D341Med (cell line): ENCODE data around the gene MAML3.

Experiments used
- DNase-seq: peaks from one replicate; pipeline ENCODE4 v3.0.0; 2012; ENCODE audit warnings: low spot score

Gene MAML3

DNA sequence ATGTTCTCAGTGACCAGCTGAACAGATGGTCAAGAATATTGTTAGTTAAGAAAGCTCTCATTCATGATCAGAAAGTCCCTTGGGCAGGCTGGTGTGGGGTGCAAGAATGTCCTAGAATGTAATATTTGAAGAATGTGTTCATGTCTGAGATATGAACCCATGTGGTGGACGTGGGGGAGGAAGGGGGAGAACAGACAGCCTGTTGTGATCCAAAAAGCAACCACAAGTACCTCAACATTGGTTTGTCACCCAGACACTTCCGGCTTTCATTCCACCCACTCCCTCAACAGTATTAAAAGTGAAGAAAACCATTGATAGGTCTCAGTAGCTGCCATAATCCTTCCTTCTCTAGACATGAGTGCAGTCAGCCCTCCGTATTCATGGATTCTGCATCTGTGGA, 82.2 kb downstream of the MAML3 start:
- DNase-seq = no peak

DNA sequence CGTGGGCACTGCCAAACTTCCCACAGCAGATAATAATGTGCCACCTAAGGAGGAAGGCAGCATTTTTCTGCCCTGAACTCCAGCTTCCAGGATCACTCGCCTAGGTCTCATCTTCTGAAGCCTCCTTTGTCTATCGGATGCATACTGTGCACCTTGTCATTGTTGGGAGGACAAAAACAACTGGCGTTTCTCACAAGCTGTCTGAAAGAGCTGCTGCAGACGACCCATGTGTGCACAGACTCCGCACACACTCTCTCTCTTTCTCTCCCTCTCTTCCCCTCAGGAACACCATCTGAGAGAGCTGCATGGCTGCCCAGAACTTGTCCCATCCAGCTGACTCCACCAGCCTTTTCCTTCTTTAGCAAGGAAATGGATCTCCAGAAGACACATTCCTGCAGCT, 83.0 kb downstream of the MAML3 start:
- DNase-seq = no peak

DNA sequence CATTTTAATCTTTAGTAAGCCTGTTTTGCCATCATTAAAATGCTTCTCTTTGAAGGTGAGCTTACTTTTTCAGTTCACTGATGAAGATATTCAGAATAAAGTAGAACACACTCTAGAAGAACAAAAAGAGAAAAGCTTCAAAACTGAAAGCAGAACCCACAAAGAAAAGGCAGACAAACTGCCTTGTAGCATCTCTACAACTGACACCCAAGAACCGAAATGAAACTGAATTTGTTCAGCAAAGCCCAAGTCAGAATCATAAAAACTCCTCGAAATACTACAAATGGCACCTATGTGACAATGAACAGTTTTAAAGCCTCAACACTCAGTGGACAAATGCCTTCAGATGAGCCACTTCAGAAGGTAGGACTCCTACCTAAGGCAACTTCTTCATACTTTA, 83.6 kb downstream of the MAML3 start:
- no peak for DNase-seq

DNA sequence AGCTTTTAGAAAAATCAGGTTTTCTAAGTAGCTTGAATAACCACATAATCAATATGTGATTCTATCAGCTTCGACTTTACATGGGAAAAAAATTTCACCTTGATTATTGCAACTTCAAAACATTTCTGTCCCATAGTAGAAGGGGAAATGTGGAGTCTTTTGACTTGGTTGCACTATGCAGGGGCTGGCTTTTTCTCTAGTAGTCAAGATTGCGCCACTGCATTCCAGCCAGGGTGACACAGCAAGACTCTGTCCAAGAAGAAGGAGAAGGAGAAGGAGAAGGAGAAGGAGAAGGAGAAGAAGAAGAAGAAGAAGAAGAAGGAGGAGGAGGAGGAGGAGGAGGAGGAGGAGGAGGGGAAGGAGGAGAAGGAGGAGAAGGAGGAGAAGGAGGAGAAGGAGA, 84.9 kb downstream of the MAML3 start:
- DNase-seq = no peak

DNA sequence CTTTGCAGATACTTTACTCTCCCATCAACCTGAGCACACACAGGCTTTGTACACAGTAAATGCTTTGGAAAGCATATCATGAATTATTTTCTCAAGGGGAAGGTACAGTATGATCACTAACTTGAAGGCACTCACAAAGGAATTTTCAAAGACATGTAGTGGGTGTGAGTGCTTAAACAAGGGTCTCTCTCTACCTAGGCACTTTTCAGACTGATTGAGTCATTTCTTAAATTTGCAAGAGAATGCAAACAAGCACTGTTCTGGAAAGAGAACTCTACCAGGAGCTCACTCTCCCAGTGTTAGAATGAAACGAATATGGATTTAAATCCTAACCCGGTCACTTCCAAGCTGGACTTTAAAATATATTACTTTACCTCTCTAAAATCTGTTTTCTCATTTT, 85.7 kb downstream of the MAML3 start:
- DNase-seq = no peak

DNA sequence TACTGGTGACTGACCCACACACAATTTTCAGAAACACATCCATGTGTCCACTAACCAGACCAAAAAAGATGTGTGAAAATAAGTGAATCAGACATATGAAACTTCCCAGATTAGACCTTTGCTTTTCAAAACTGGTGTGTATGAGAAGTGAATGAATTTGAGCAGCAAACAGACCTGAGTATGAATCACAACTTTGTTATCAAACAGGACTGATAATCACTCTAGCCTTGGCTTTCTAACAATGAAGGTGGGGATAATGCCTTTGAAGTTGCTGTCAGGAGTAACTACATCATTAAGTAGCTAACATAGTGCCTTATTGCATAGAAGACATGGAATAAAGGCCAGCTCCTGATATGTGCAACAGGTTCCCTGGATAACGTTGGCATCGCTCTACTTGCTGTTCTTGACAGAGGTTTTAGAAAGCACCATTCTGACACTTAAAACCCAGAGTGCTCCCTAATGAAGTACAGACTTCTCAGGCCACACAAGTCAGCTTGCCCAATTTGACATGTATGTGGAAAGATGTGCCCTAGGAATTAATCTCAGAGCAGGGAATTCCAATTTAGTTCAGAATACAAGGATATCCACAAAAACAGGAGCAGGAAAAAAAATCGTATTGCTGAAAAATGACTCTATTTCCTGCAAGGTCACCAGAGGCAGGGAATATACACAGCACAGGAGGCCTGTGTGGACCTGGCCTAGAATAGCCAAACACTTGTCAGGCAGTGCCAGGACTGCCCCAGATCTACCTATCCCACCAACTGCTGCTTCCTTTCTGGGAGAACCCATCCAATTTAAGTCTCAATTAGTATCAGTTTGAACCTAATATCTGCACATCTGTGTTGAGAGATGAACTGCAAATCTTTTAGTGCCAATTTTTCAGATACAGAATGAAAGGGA, 87.7 kb downstream of the MAML3 start:
- no peak for DNase-seq

DNA sequence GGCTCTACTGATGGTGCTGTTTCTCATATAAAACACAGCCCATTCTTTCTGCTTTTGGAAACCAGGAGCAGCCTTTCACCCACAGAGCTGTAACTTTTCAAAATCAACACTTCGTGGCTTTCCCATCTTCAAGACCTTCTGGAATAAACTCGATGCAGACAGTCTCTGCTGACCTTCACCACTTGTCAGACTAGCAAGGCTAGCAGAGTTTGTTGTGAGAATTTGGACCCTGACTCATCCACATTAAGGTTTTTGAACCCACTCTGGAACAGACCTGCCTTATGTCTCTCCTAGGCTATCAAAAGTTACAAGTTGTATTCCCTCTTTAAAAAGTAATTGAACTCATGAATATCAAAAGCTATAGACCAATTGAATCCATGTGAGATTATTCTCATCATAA, 88.6 kb downstream of the MAML3 start:
- no peak for DNase-seq

DNA sequence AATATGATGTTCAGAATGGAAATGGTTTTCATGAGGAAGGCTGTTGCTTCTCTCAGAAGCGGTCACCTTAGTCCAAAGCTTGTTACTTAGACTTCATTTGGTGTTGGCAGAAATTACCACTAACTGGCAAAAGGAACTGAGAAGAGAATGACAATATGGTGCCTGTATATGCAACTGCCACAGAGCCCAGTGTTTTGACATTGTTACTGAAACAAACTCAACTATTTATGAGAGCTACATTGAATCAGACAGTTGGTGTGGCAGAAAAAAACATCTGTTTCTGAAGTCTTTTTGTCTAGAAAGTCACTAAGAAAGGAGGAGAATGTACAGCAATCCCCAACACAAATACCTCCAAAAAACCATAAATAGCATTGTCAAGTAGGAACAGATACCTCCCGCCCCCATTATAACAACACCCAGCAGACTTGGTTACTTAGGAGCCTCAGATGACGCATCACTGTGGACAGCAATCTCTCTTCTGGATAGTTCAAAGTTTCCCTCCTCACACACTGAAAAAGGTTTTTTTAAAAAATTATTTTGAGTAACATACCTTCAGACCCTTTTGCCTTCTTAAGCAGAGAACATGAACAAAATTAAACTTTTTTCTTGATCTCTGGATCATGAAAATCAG, 92.2 kb downstream of the MAML3 start:
- no peak for DNase-seq

DNA sequence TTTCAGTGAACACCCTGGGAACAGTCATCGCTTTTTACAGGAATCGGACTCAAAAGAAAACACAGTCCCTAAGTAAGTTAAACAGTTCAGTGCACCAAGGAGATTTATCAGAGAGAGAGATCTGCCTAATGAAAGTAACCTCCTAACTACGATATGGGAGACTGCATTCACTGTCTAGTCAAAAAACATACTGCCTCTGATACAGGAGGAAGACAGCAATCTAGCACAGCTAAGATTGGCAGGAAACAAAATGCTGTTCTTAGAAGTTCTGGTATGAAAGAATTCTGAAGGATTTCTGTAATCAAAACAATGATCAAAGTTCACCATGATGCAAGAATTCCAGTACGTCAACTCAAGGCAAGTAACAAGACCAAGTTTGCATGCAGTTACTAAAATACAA, 92.8 kb downstream of the MAML3 start:
- no peak for DNase-seq

DNA sequence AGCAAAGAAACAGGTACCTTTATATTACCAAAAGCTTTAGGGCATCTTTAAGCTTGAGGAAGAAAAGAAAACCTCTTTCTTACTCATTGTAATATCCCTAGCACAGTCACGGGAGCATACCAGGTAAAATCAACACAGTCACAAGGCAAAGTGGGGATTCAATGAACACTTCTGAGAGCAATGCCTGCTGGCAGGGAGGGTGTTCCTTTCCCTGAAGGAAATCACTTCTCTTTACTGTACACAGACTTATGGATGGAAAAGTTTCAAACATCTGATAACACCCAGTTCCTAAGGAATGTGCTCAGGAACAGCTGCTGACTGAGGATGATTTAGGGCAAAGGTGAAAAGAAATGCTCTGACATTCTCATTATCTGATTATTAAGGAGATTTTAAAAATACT, 94.8 kb downstream of the MAML3 start:
- no peak for DNase-seq

DNA sequence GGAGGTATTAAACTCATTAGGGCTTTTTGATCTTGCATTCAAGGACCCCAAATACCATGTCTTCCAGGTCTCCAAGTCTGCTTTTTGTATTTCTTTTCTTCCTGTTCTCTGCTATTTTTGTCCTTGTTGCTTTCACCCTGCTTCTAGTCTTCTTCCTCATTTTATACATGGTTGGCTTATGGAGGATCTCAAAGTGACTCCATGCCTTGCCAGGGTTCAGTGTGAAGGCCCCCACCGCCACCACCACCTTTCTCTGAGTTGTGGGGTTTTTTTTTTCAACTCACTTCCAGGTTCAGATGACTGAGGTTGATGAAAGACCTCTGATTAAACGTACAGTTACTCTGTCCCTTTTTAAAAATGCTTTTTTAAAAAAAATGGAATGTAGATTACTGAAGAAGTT, 96.3 kb downstream of the MAML3 start:
- DNase-seq = no peak

DNA sequence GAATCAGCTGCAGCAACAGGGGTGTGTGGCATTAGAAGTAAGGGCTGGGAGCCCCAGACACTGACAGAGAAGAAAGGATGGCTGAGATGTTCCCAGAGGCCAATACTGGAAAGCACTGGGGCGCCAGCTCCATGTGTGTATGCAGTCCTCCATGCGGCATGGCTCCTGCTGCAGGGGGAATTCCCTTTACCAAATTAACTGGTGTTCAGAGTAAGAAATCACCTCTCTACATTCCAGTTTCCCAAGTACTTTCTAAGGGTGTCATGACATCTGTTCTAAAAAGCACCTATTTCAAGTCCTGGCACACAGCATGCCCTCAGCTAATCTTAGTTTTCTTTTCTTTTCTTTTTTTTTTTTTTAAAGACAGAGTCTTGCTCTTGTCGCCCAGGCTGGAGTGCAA, 98.0 kb downstream of the MAML3 start:
- DNase-seq = no peak

DNA sequence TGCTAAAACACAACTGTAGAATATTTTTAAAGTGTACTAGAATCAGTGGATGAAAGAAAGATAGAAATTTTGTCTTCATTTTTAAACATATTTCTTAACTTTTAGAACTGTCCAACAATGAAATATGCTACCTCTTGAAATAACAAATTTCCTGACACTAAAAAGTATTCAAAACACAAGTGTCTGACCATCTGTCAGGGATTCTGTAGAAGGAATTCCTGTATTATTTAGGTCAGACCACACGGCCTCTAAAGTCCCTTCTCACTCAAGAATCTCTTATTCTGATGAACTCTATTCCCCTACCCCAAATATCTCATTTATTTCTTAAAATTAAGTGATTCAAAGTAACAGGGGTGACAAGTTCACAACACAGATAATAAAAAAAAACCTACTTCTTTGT, 99.1 kb downstream of the MAML3 start:
- DNase-seq = no peak

DNA sequence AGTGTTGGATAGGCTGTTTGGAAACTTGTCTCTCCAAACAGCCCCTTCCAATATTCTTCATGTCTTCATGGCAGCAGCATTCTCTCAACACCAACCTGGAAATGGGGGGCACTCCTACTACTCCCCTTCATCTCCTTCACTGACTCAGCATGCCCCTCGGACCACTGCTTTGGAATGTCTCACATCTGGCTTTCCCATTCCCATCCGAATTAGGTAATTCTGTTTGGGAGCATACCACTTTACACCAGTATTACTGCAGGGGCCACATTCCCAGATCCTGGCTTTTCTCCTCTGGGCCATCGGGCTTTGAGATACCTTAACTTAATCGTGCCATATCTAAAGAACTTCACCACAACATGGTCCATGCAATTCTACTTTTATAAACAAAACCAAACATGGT, 100.8 kb downstream of the MAML3 start:
- DNase-seq = no peak

DNA sequence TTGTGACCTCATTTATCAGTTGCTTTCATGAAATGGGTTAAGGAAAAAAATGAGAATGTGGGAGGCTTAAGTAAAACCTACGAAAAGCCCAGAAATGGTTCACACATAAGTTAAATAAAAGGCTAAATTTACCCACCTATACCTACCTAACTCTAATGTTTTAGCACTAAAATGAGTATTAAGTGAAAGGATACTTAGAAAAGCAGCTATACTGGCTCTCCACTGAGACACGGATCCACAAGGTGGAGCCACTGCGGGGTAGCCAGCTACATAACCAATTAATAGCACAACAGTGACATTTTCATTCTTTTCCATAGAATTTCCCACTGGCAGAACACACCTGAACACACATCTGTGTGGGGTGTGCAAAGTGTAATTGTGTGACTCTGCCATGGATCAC, 101.9 kb downstream of the MAML3 start:
- DNase-seq = peak; percentile 57

DNA sequence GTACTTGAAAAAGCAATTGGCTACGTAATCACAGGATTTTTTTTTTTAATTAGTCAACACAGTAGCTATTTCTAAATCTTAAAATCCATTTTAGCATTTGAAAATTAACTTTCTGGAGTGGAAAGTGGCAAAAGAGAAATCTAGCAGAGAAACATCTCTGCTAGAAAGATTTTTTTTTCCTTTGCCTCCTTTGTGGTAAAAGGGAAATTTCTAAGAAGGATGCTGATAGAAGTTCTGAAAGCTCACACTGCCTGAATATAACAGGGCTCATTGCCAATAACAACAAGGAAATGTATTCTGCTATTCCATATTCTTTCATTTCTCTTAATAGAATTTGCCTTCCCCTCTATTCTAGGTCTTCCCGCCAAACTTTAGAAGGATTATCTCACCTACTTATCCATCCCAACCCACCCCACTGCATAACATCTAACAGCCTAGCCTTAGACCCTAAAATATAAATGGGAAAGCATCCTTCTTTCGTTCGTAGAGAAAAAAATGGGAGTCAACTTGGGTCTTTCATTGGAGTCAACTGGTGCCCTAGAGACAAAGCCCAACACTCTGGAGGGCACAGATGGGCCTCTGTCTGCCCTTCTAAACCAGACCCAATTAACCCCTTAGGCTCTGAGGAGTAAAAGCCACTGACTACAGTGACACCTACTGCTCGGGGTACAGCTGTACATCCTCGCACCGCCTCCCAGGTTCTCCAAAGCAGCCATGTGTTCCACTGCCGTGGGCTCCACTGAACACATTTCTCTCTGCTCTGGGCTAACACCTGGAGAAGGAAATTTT, 103.9 kb downstream of the MAML3 start:
- peak; percentile 83 for DNase-seq

DNA sequence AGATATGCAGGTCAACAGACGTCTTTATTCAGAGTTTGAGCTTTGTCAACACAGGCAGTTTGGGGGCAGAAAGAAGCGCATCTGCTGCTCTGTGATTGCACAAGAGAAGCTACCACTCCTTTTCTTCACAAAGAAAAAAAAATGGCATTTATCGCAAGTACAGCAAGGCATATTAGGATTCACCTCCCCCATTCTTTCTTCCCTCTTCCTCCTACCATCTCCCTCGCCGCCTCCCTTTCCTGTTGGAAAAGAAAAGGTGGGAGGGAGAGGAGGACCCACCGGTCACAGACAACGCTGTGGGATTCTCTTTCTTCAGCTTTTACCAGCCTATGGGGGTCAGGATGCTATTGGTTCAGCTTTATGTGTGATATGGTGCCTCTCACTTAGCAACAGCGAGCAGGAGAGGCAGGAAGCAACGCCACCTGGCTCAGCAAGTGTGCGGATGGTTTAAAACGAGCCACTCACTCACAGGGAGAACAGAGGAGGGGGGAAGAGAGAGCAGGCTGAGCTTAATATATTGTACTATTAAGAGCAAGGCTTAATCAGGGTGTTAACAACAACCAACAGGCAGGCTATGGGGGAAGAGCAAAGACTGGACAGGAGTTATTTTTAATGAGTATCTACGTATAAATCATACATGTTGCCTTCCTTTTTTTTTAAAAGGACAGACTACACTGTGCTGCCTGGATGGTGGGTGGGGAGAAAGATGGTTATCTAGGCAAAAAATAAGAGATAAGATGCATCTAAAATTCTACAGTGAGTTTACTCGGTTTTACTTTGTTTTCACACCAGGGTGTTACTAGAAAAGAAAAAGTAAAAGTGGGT, 104.7 kb downstream of the MAML3 start:
- DNase-seq = peak; percentile 80

DNA sequence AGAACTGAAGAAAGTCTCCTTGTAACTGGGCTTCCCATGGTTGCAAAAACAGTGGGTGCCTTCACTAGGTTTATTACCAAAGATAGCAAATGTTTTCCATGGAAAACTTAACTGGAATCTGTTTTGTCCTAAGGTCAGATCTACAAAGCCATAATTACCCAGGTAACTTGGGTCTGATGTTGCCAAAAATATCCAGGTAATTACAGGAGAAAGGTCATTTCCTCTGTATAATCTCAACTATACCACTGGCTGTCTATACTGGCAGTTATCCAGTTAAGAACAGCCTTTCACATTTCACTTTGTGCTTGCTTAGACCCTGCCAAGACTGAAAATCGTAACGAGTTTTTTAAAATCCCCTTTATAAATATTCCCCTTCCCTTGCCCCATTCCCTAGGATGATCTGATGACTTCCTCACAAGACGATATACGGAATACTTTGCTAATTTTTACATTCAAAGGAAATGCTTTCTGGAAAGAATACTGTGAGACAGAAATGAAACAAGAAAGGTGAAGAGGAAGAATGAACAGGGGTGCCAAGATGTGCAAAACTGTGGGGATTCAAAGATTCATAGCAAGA, 105.5 kb downstream of the MAML3 start:
- DNase-seq = no peak

DNA sequence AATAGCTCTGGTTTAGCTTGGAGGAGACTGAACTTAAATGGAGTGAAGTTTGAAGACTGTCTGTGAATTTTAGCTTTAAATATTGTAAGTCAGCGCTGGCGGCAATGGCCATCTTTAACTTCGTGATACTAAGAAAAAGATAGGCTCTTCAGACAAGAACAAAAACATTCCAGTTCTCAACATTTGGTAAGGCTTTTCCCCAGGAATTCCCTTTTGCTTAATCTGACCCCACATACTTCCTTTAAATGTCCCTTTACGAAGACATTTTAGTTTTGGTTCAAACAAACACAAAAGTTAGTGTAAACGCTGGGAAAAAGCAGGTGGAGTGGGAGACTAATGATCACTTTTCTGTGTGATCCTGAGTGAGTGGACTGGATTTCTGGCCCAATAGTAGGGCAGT, 106.2 kb downstream of the MAML3 start:
- DNase-seq = no peak

DNA sequence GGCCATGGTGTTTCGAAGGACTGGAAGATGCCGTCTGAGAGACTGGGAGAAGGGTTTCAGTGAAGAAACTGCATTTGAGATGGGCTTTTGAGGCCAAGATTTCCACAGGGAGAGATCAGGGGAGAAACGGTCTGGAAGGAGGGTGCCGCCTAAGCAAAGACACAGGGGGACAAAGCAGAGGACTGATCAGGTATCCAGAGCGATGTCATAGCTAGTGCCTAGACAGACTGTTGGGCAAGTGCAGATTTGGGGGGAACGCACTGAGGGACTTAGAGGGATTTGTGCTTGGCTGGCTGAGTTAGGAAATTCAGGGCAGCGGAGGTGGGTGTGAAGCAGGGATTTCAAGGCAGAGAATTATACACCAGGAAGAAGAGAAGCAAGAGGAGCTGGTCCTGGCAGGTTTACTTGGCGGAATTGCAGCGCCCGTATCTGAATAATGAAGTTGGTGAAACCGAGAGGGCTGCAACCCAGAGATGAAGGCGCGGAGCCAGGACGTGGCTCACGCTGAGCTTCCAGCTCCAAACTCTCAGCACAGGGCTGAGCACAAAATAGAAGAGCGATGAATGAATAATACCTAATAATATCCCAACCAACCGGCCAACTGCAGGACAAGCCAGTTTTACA, 106.9 kb downstream of the MAML3 start:
- DNase-seq = no peak

DNA sequence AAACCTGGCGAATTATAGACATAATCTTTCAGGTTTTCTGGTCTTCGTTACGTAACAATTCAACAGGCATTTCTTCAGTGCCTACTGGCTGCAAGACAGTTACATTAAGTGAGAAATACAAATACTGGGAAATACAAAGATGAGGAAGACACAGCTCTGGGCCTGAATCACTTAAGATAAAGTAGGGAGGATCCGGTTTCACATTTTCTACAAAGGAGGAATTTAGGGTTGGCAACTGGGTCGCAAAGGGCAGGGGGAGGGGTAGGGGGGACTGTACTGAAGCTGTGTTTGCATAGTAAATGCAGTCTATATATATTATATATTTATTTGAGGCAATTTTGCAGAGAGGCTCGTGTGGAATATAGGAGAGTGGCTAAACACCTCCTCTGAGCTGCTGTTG, 107.4 kb downstream of the MAML3 start:
- no peak for DNase-seq
